Measurements from ENCODE around the gene TAF1C.

TAF1C gene

DNA sequence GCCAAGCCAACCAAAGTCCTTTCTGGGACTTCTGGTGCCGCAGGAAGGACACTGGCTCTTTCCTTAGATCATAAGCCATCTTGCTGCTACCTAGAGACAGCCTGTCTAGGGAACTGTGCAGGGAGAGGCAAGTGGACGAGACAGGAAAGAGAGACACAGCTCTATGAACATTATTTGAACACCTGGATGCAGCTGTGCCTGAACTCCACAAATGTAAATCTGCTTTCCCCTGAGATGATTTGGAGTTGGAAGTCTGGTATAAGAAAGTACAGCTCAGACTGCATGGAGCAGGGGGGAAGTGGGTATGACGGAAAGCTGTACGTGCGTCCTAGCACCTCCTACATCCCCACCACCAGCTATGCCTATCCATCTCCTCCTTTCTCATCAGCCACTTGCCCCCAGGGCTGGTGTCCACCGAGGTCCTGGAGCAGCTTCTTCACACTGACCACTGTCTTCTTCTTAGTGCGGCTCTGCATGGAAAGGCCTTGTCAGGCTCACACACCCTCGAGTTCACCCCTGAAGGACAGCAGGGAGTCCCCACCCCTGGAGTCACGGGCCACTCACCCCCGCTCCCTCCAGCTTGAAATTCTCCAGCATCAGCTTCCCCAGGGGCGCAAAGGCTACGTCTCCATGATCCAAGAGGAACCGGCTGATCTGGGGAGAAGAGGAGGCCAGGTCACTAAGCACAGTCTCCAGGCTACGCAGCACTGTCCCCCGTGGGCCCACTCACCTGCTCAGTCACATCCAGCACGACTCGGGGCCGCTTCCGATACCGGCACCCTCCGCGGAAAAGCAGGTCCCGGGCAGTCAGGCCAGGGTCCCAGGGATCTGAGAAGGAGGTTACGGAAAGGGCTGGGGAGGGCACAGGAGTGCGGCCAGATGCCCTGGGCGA is 3.9 kb downstream of the TAF1C start:
- no peak for ATAC-seq

- no peak for ATAC-seq
Measured at GRCh38 chr16:84182104-84182503, 4.8 kb downstream of the TAF1C start.

- no peak for ATAC-seq
Measured at GRCh38 chr16:84181144-84181915, 5.5 kb downstream of the TAF1C start.

DNA sequence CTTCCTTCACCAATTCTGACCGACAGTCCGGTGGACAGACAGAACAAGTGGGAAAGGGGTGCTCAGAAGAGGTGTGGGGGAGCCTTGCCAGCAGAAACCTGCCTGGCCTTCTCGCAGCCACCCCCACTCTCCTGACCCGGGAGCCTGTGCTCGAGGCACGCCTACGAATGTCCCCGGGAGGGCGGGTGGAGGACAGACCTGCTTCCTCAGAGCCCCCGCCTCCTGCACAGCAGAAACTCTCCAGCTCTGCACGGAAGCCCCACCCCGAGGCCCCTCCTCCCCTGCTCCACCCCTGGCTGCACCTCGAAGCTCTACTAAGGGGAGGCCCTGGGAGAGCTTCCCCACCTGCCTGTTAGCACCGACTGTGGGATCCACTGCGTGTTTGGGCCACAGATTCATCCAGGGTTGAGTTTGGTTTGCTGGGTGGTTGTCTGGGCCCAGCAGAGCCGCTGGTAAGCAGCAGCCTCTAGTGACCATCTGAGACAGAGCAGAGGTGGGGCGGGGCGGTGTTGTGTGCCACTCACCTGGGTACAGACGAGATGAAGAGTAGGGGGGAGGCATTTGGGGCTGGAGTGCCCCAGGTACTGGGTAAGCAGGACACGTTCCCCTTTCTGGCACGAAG is 6.2 kb downstream of the TAF1C start:
- no peak for ATAC-seq

DNA sequence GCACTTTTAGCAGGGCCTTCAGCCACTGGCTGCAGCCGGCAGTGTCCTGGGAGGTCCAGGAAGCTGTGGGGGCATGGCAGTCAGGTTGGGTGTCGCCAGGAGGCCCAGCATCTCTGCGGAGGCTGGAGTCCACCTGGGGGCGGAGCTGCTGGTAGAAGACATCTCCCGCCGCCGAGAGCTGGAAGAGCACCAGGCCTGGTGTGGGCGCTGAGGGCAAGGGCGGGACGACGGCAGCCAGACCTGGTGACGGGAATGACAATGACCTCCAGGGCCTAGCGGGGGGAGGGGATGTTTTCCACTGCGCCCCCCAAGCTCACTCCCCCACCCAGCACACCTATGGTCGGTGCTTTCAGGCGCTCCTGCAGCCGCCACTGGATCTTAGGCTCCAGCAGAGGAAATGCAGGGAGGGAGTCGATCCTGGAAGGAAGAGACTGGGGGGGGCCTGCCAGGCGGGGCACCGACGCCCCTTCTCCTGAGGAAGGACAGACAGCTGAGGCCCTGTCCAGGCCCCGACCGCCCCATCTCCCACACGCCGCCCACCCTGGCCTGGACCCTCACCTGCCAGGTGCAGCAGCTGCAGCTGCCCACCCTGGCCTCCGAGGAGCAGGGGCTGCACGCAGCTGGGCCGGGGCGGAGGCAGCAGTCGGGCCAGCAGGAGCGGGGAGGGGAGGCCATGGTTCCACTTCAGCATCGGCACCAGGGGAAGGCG is 7.1 kb downstream of the TAF1C start:
- ATAC-seq: no peak

DNA sequence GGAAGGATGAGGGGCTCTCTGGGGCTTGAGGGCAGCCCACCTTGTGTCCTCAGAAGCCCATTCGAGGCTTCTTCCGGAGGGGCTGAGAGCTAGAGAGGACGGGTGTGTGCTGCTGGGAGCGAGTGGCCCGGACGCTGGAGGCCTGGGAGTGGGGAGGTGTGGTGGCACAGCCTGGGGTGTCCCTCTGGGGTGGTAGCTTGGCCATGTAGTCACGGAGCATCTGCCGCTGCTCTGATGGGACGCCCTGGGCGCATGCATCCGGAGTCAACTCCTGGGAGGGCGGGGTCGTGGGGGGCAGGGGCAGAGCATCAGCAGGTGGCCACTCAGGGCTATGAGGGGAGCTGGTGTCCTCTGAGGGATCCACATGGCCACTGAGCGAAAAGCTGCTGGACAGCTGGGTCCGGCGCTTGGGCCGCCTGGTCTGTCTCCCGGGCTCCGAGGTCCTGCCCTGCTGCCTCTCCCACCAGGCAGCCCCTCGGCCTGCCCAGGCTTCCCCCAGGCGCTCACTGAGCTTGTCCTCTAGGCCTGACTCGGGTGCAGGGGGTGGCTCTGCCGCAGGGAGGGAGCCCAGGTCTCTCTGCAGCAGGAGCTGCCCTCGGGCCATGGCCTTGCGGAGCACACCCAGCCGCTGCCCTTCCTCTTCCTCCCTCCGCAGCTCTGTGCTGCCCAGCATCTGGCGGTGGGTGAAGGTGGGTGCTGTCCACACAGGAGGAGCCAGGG is 7.8 kb downstream of the TAF1C start:
- ATAC-seq: no peak

DNA sequence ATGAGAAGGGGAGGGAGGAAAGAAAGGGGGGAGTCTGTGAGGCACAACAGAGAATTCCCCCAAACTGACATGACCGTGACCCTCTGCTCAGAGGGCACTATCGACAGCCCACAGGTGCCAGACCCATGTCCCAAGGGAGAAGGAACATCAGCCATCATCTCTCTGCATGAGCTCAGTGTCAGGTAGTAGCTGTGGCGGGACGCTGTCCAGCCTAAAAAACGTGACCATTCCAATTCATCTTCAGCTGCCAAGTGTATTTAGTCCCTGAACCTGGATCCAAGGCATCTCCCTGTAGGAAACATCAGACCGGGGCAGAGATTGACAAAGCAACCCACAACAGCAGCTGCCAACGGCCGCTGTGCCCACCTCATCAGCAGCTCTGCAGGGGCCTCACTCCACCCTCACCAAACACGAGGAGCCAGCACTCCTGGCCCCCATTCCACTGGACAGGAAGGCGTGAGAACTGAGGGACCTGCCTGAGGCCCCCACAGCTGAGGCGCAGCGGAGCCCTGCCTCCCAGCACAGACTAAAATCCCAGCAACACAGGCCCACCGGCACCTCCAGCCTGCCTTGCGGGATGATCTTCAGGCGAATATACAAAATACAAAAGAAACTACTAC is 8.6 kb downstream of the TAF1C start:
- no peak for ATAC-seq

DNA sequence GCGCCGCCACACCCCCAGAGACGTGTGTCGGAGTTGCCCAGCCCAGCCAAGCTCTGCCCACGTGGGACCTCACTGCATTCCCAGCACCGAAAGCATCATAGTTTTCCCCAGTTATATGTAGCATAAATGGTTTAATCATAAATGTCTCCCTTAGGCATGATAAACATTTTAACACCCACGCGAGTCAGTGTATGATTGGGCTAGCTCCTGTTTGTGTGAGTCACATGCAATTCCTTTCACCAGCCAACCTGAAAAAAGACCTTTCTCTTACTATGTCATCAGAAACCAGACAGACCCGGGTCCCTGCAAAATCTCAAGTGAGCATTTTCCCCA is 9.2 kb downstream of the TAF1C start:
- ATAC-seq: peak in 1 of 2 donors; percentile 39

GRCh38 chr16:84176192-84177053 is 10.4 kb downstream of the TAF1C start:
- ATAC-seq: no peak

GRCh38 chr16:84175350-84176081 is 11.3 kb downstream of the TAF1C start:
- ATAC-seq: peak; percentile 82 to 84

GRCh38 chr16:84174396-84174795 is 12.5 kb downstream of the TAF1C start:
- ATAC-seq: no peak

DNA sequence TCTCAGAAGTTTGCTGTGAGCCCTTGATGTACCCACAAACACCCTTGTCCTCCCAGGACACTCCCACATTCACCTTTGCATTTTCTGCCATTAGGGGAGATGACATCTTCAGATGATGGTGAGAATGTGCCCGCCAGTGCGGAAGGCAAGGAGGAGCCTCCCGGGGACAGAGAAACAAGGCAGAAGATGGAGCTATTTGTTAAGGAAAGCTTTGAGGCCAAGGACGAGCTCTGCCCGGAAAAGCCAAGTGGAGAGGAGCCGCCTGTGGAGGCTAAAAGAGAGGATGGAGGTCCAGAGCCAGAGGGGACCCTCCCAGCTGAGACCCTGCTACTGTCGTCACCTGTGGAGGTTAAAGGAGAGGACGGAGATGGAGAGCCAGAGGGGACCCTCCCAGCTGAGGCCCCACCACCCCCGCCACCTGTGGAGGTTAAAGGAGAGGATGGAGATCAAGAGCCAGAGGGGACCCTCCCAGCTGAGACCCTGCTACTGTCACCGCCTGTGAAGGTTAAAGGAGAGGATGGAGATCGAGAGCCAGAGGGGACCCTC is 17.0 kb downstream of the TAF1C start:
- no peak for ATAC-seq

- ATAC-seq: peak in 1 of 2 donors; percentile 41
Measured at GRCh38 chr16:84166796-84167695, 19.8 kb downstream of the TAF1C start.

DNA sequence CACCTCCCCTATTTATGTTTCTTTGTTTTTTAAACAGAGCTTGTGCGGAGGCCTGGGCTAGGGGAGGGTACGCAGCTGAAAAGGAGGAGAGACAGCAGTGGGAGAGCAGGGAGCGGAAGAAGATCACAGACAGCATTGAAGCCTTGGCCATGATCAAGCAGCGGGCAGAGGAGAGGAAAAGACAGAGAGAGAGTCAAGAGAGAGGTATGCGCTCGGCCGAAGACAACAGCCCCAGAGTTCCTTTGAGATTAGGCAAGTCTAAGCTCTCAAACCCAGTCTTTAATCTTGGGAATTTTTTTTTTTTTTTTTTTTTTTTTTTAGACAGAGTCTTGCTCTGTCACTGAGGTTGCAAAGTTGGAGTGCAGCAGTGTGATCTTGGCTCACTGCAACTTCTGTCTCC is 21.1 kb downstream of the TAF1C start:
- no peak for ATAC-seq

- no peak for ATAC-seq
Measured at GRCh38 chr16:84161801-84162200, 25.1 kb downstream of the TAF1C start.

- no peak for ATAC-seq
Measured at GRCh38 chr16:84161037-84161436, 25.8 kb downstream of the TAF1C start.

DNA sequence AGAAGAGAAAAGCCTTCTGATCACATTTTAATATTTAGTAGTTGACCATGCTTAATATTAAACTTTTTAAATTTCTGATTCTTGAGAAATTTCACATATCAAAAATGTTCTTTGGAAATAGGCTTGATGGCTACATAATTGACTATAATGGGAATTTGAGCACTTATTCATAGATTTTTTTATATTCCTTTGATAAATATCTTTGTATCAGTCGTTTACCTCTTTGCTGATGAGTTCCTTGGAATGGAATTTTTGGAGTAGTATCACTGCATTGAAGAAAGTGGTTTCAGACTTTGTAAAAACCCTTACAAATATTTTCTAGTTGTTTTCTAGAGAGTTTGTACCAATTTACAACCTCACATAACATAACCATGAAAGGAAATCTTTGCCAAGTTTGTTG is 27.1 kb downstream of the TAF1C start:
- ATAC-seq: no peak

DNA sequence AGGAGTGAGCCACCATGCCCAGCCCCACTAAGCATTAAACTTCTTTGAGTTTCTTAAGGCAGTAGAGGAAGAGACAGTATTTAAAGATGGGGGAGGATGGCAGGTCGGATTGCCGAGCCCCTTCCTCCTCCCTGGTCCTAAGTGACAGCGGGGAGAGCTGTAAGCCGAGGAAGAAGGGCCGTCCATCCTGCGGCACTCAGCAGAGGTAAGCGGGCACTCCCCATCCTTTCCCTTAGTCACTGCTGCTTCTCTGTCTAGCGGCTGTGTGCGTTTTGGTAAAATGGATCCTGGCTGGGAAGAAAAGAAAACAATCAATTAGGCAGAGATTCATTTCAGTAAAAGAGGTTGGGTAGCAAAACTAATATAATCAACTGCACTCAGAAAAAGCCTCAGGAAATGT is 27.9 kb downstream of the TAF1C start:
- no peak for ATAC-seq

GRCh38 chr16:84156342-84156784 is 30.5 kb downstream of the TAF1C start:
- no peak for ATAC-seq

Data from activated CD4-positive, CD25-positive, alpha-beta regulatory T cell treated with anti-CD3 and anti-CD28 coated beads, Interleukin-2, amount 50 U/mL, for 24 hours (primary cell).